SK-N-SH (cell line): ENCODE results near the gene ANKRD50. TPM values are rescaled to one million over a fixed set of nuclear protein-coding genes. Genes with fewer than 3 reads are reported as not detected.

Experiments used
- CTCF ChIA-PET: fragments of 300-600, 350-600 bp; formaldehyde crosslinking; extraction: SDS; loops from one replicate; lab custom pipeline; 2021; lab: Yijun Ruan, JAX
- POLR2A ChIA-PET: fragments of 350-600 bp; sonication (Branson Sonifier 250); formaldehyde crosslinking; extraction: SDS; loops from one replicate; lab custom pipeline; 2020; ENCODE audit warnings: antibody characterized with exemption, inconsistent platforms; lab: Yijun Ruan, JAX
- DNase-seq: peaks from one replicate; pipeline ENCODE4 v3.0.0; 2012
- H2AFZ ChIP-seq: fragments of 200-600 bp; sonication (generic); 2 replicates; pipeline ENCODE4 v1.8.1; 2016; ENCODE audit warnings: antibody characterized with exemption, mild to moderate bottlenecking, low read depth
- H3F3A ChIP-seq: fragments of 200-600 bp; sonication (generic); replicated peaks from 2 replicates; pipeline ENCODE3; 2016; ENCODE audit warnings: antibody characterized with exemption, mild to moderate bottlenecking; ENCODE audit not compliant: insufficient read depth
- H3K27ac ChIP-seq, 2 experiments: fragments of 200-500 bp in 1 of 2; fragments of 200-600 bp in 1 of 2; sonication (Bioruptor generic) in 1 of 2; sonication (generic), shearing (Covaris generic) in 1 of 2; 2 replicates each; pipeline versions ENCODE4 v1.5.1 to v1.6.1; 2014 to 2016; ENCODE audit warnings: low read depth in 2 of 2, inconsistent platforms in 1 of 2, low read length in 1 of 2, mild to moderate bottlenecking in 1 of 2, mixed read lengths in 1 of 2
- H3K27me3 ChIP-seq: fragments of 200-600 bp; sonication (generic), shearing (Covaris generic); 2 replicates; pipeline ENCODE4 v1.6.1; 2016; ENCODE audit warnings: mixed run types; ENCODE audit not compliant: insufficient read depth
- H3K36me3 ChIP-seq, 2 experiments: fragments of 200-500 bp in 1 of 2; fragments of 200-600 bp in 1 of 2; sonication (Bioruptor generic) in 1 of 2; sonication (generic) in 1 of 2; replicated peaks in 1 of 2; 2 replicates each; pipeline versions ENCODE3 to v1.5.1; 2014 to 2016; ENCODE audit warnings: low read length in 1 of 2, mild to moderate bottlenecking in 1 of 2; ENCODE audit not compliant: insufficient read depth in 2 of 2, control insufficient read depth in 1 of 2
- H3K4me1 ChIP-seq, 2 experiments: fragments of 200-500 bp in 1 of 2; fragments of 200-600 bp in 1 of 2; sonication (Bioruptor generic) in 1 of 2; sonication (generic), shearing (Covaris generic) in 1 of 2; 2 replicates each; pipeline versions ENCODE4 v1.5.1 to v1.6.1; 2014 to 2016; ENCODE audit warnings: low read depth in 1 of 2, low read length in 1 of 2, mixed run types in 1 of 2; ENCODE audit not compliant: insufficient read depth in 2 of 2, control insufficient read depth in 1 of 2
- H3K4me2 ChIP-seq: fragments of 200-600 bp; sonication (generic), shearing (Covaris generic); 2 replicates; pipeline ENCODE4 v1.6.1; 2017; ENCODE audit warnings: mixed run types
- H3K4me3 ChIP-seq, 2 experiments: fragments of 200-500 bp in 1 of 2; fragments of 200-600 bp in 1 of 2; sonication (Bioruptor generic) in 1 of 2; sonication (generic), shearing (Covaris generic) in 1 of 2; 2 replicates each; pipeline versions ENCODE4 v1.5.1 to v1.8.1; 2014 to 2016; ENCODE audit warnings: low read depth in 2 of 2, inconsistent platforms in 1 of 2, low read length in 1 of 2, mild to moderate bottlenecking in 1 of 2, mixed read lengths in 1 of 2, moderate library complexity in 1 of 2
- H3K79me2 ChIP-seq: fragments of 200-600 bp; sonication (generic); 2 replicates; pipeline ENCODE4 v1.8.1; 2017; ENCODE audit warnings: mild to moderate bottlenecking; ENCODE audit not compliant: insufficient read depth
- H3K9ac ChIP-seq: fragments of 200-600 bp; sonication (generic); 2 replicates; pipeline ENCODE4 v1.6.1; 2017; ENCODE audit warnings: mixed run types
- H3K9me2 ChIP-seq: fragments of 200-600 bp; sonication (generic); 2 replicates; pipeline ENCODE4 v1.6.1; 2017; ENCODE audit warnings: mixed run types
- H3K9me3 ChIP-seq: fragments of 200-600 bp; sonication (generic); 2 replicates; pipeline ENCODE4 v1.6.1; 2017; ENCODE audit warnings: mixed run types, mild to moderate bottlenecking, moderate library complexity
- H4K20me1 ChIP-seq: fragments of 200-600 bp; sonication (generic); 2 replicates; pipeline ENCODE4 v1.6.1; 2017; ENCODE audit warnings: mild to moderate bottlenecking, mixed run types; ENCODE audit not compliant: insufficient read depth
- EP300 ChIP-seq, 2 experiments: IDR thresholded peaks; 2 replicates each; pipeline versions ENCODE4 v1.4.0 to v1.6.1; 2012; ENCODE audit warnings: borderline replicate concordance in 1 of 2, low read depth in 1 of 2, low read length in 1 of 2
- GABPA ChIP-seq: IDR thresholded peaks from 2 replicates; pipeline ENCODE4 v1.4.0; 2012; ENCODE audit warnings: low read depth, mild to moderate bottlenecking
- JUND ChIP-seq: IDR thresholded peaks from 2 replicates; pipeline ENCODE4 v1.4.0; 2012
- NFIC ChIP-seq: IDR thresholded peaks from 2 replicates; pipeline ENCODE4 v1.4.0; 2012; ENCODE audit warnings: borderline replicate concordance
- RAD21 ChIP-seq: IDR thresholded peaks from 2 replicates; pipeline ENCODE4 v1.6.1; 2012; ENCODE audit warnings: mild to moderate bottlenecking, low read length
- SIN3A ChIP-seq: IDR thresholded peaks from 2 replicates; pipeline ENCODE4 v1.6.1; 2012; ENCODE audit warnings: low read depth, mild to moderate bottlenecking, low read length, moderate library complexity, borderline replicate concordance
- SMC3 ChIP-seq: IDR thresholded peaks from 2 replicates; pipeline ENCODE4 v1.6.1; 2012; ENCODE audit warnings: low read depth, low read length, improper control_type of control experiment
- YY1 ChIP-seq: IDR thresholded peaks from 2 replicates; pipeline ENCODE4 v1.4.0; 2012; ENCODE audit warnings: low read depth, mild to moderate bottlenecking
- WGBS: methylation state at CpG from one replicate; pipeline ENCODE4 v1.1.6; 2017; ENCODE audit warnings: low lambda C conversion rate; 5-methylcytosine and 5-hydroxymethylcytosine counted together
- polyA plus RNA-seq, 3 experiments: library from polyadenylated mRNA; depleted of rRNA; stranded (reverse); fragments of >200 nt; gene quantifications; 2 replicates each; pipeline ENCODE4 v1.2.3, GENCODE V29; 2012
- TF ChIP-seq, protein P1 (sequence below): IDR thresholded peaks from 2 replicates; pipeline ENCODE4 v1.4.0; 2012; ENCODE audit warnings: low read depth, borderline replicate concordance
- TF ChIP-seq, protein P2 (sequence below): IDR thresholded peaks from 2 replicates; pipeline ENCODE4 v1.4.0; 2012; ENCODE audit warnings: low read depth, borderline replicate concordance
- TF ChIP-seq, protein P3 (sequence below): fragments of 150-350 bp; IDR thresholded peaks from 2 replicates; pipeline ENCODE4 v1.6.1; 2017; ENCODE audit warnings: antibody characterized with exemption, low read length, low read depth, borderline replicate concordance
- TF ChIP-seq, protein P4 (sequence below): IDR thresholded peaks from 2 replicates; pipeline ENCODE4; 2012

Gene ANKRD50
- polyA plus RNA-seq, 1 of the 3 experiments (the other 2 are of a cell fraction), result 13.5 TPM

DNA sequence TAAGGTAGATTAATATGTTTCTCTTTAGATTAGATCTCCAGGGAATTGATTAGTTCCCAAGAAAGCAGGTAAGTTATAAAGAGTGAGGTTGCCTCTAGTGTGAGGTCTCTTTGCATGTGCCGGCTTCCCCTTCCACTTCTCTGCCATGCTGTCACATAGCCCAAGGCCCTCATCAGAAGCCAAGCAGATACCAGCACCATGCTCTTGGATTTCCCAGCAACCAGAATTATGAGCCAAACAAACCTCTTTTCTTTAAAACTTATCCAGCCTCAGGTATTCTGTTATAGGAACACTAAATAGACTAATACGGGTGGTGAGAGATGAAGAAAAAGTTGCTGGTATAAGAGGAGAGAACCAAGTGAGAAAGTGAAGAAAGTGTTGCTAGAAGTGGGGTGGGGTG lies 15.1 kb downstream of the ANKRD50 start:
- H3K9me2 ChIP-seq, result no peaks in the 10 kb centered on the region
- peaks cover 100% of the 10 kb centered on the region for H3K79me2 ChIP-seq
- 96% methylated on average over 2 of the region's 2 CpGs for WGBS
- H3K27me3 ChIP-seq, result no peaks in the 10 kb centered on the region
- ChIA-PET POLR2A (no interaction called here), CTCF (interaction anchor here (1.6 kb wide), 1 partner anchor 363 kb away, joined by 5 read pairs; no protein-coding TSS in a partner anchor)
- H3K27ac ChIP-seq, result no peak overlapping the region
- peaks cover 12% of the 10 kb centered on the region for H3F3A ChIP-seq
- DNase-seq, result no peak
- peaks cover 6% of the 10 kb centered on the region; the same call in 1 of the 2 replicates for H3K9me3 ChIP-seq
- no peak overlapping the region for H2AFZ ChIP-seq
- H4K20me1 ChIP-seq, result peaks cover 26% of the 10 kb centered on the region
- no peak overlapping the region for H3K4me3 ChIP-seq
- no peak overlapping the region for H3K9ac ChIP-seq
- TF ChIP-seq SIN3A (no peak), JUND (no peak), RAD21 (no peak), GABPA (no peak), NFIC (no peak), SMC3 (no peak)
- TF ChIP-seq, protein P1, sequence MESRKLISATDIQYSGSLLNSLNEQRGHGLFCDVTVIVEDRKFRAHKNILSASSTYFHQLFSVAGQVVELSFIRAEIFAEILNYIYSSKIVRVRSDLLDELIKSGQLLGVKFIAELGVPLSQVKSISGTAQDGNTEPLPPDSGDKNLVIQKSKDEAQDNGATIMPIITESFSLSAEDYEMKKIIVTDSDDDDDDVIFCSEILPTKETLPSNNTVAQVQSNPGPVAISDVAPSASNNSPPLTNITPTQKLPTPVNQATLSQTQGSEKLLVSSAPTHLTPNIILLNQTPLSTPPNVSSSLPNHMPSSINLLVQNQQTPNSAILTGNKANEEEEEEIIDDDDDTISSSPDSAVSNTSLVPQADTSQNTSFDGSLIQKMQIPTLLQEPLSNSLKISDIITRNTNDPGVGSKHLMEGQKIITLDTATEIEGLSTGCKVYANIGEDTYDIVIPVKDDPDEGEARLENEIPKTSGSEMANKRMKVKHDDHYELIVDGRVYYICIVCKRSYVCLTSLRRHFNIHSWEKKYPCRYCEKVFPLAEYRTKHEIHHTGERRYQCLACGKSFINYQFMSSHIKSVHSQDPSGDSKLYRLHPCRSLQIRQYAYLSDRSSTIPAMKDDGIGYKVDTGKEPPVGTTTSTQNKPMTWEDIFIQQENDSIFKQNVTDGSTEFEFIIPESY, result no peak
- TF ChIP-seq, protein P2, sequence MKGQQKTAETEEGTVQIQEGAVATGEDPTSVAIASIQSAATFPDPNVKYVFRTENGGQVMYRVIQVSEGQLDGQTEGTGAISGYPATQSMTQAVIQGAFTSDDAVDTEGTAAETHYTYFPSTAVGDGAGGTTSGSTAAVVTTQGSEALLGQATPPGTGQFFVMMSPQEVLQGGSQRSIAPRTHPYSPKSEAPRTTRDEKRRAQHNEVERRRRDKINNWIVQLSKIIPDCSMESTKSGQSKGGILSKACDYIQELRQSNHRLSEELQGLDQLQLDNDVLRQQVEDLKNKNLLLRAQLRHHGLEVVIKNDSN, result no peak
- TF ChIP-seq, protein P3, sequence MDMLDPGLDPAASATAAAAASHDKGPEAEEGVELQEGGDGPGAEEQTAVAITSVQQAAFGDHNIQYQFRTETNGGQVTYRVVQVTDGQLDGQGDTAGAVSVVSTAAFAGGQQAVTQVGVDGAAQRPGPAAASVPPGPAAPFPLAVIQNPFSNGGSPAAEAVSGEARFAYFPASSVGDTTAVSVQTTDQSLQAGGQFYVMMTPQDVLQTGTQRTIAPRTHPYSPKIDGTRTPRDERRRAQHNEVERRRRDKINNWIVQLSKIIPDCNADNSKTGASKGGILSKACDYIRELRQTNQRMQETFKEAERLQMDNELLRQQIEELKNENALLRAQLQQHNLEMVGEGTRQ, result no peak
- TF ChIP-seq, protein P4, sequence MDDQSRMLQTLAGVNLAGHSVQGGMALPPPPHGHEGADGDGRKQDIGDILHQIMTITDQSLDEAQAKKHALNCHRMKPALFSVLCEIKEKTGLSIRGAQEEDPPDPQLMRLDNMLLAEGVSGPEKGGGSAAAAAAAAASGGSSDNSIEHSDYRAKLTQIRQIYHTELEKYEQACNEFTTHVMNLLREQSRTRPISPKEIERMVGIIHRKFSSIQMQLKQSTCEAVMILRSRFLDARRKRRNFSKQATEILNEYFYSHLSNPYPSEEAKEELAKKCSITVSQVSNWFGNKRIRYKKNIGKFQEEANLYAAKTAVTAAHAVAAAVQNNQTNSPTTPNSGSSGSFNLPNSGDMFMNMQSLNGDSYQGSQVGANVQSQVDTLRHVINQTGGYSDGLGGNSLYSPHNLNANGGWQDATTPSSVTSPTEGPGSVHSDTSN, result no peak
- no peak overlapping the region for H3K4me2 ChIP-seq
- H3K4me1 ChIP-seq, result no peaks in the 10 kb centered on the region; a peak in 1 of 4 replicates
- H3K36me3 ChIP-seq, result peaks cover 30 to 73% of the 10 kb centered on the region in 2 experiments

DNA sequence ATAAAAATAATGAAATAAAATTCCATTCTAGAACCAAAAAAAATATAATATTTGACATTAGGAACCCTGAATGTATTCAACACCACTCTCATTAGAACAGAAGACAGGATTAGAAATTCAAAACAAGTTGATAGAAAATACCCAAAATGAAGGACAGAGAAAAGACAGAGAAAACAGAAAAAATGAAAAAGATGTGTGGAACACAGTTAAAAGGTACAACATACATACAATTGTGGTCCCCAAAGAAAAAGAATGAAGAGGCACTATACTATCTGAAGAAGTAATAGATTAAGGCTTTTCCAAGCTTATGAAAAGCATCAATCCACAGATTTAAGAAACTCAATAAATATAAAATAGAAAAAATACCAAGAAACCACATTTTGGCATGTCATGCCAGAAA lies 16.4 kb downstream of the ANKRD50 start:
- Histone ChIP-seq H3K4me3 (no peak overlapping the region), H3K27me3 (no peaks in the 10 kb centered on the region), H2AFZ (no peak overlapping the region), H3F3A (peaks cover 14% of the 10 kb centered on the region), H3K9me3 (peaks cover 6% of the 10 kb centered on the region; the same call in 1 of the 2 replicates), H3K9me2 (no peaks in the 10 kb centered on the region), H3K79me2 (peaks cover 100% of the 10 kb centered on the region), H3K4me1 (no peaks in the 10 kb centered on the region; a peak in 1 of 4 replicates), H3K4me2 (no peak overlapping the region), H4K20me1 (peaks cover 34% of the 10 kb centered on the region), H3K36me3 (peaks cover 31 to 72% of the 10 kb centered on the region in 2 experiments), H3K9ac (no peak overlapping the region), H3K27ac (no peak overlapping the region)
- ChIA-PET POLR2A (no interaction called here), CTCF (interaction anchor here (1.6 kb wide), 1 partner anchor 362 kb away, joined by 5 read pairs; no protein-coding TSS in a partner anchor)
- TF ChIP-seq EP300 (IDR thresholded peaks at IDR 0.05; ENCODE audit: borderline replicate concordance in 1 of 2, low read depth in 1 of 2, low read length in 1 of 2) (no peak), YY1 (no peak)
- DNase-seq, result no peak
